Fibroblast of pulmonary artery (primary cell): ENCODE data around the gene IRF2BP1.
A peak's percentile ranks its signal among the peaks of the same experiment; 100 is the strongest.

Source experiments
- DNase-seq: peaks from one replicate; pipeline ENCODE4 v3.0.0-alpha.2; 2010; ENCODE audit warnings: low read depth
- H3K4me3 ChIP-seq: replicated peaks from 2 replicates; pipeline ENCODE4 v1.5.1; 2011; ENCODE audit warnings: low read depth, mild to moderate bottlenecking, control low read depth, low read length, moderate library complexity
- TF ChIP-seq, protein P1 (sequence below): IDR thresholded peaks from 2 replicates; pipeline ENCODE4 v1.5.1; 2011; ENCODE audit warnings: mild to moderate bottlenecking, control low read depth, low read length, inconsistent platforms; ENCODE audit errors: missing control alignments

The IRF2BP1 gene

GRCh38 chr19:45895519-45895972, 9.6 kb upstream of the IRF2BP1 start:
- TF ChIP-seq, protein P1, sequence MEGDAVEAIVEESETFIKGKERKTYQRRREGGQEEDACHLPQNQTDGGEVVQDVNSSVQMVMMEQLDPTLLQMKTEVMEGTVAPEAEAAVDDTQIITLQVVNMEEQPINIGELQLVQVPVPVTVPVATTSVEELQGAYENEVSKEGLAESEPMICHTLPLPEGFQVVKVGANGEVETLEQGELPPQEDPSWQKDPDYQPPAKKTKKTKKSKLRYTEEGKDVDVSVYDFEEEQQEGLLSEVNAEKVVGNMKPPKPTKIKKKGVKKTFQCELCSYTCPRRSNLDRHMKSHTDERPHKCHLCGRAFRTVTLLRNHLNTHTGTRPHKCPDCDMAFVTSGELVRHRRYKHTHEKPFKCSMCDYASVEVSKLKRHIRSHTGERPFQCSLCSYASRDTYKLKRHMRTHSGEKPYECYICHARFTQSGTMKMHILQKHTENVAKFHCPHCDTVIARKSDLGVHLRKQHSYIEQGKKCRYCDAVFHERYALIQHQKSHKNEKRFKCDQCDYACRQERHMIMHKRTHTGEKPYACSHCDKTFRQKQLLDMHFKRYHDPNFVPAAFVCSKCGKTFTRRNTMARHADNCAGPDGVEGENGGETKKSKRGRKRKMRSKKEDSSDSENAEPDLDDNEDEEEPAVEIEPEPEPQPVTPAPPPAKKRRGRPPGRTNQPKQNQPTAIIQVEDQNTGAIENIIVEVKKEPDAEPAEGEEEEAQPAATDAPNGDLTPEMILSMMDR = no peak

GRCh38 chr19:45890877-45891276, 4.9 kb upstream of the IRF2BP1 start:
- DNase-seq = no peak
- TF ChIP-seq, protein P1 = no peak
- no peak overlapping the region for H3K4me3 ChIP-seq

More at GRCh38 chr19:45895519-45895972, 9.6 kb upstream of the IRF2BP1 start:
- H3K4me3 ChIP-seq = no peak overlapping the region
- no peak for DNase-seq

- TF ChIP-seq, protein P1 = no peak
- DNase-seq = no peak
- no peak overlapping the region for H3K4me3 ChIP-seq
Measured at GRCh38 chr19:45889210-45889885, 3.4 kb upstream of the IRF2BP1 start.

GRCh38 chr19:45887200-45887710, 1.3 kb upstream of the IRF2BP1 start:
- TF ChIP-seq, protein P1 = no peak
- peak; percentile 27 for DNase-seq
- H3K4me3 ChIP-seq = peak overlapping the region; percentile 70

- TF ChIP-seq, protein P1 = no peak
- DNase-seq = peak; percentile 95
- H3K4me3 ChIP-seq = peak overlapping the region; percentile 70
Measured at GRCh38 chr19:45886427-45887199, 672 bp upstream of the IRF2BP1 start.

GRCh38 chr19:45884682-45885555, 1.0 kb downstream of the IRF2BP1 start:
- DNase-seq = no peak
- peak overlapping the region; percentile 70 for H3K4me3 ChIP-seq
- TF ChIP-seq, protein P1 = no peak
